Activated CD8-positive, alpha-beta memory T cell treated with anti-CD3 and anti-CD28 coated beads, Interleukin-2, amount 10 ng/mL, durations not matched to agents 7 days and 5 days (primary cell): ENCODE measurements around the gene CD48. TPM values are rescaled to one million over a fixed set of nuclear protein-coding genes. Genes with fewer than 3 reads are reported as not detected.
"Not testable (repeated sequence)": the region's sequence is repeated elsewhere in the genome, so short reads cannot be mapped to it uniquely, and the experiment has no call there.

ENCODE experiments used
- ATAC-seq: fragments of 150-1000 bp; cut with Tn5 transposase; one replicate; pipeline ENCODE4 v1.10.0; 2021; ENCODE audit warnings: moderate library complexity
- CTCF ChIA-PET: fragments of 350-600 bp; sonication (Branson Sonifier 250); formaldehyde crosslinking; loops from one replicate; lab custom pipeline; 2021; ENCODE audit warnings: antibody characterized with exemption; lab: Charles Lee
- DNase-seq: peaks from one replicate; pipeline ENCODE4 v3.0.0-alpha.2; 2020
- H3K27ac Mint-ChIP-seq: one replicate; pipeline ENCODE4 v1.8.0; 2021; ENCODE audit warnings: mild to moderate bottlenecking, mixed read lengths
- H3K27me3 Mint-ChIP-seq: one replicate; pipeline ENCODE4 v1.8.0; 2021; ENCODE audit warnings: mixed read lengths
- H3K36me3 Mint-ChIP-seq: one replicate; pipeline ENCODE4 v1.8.0; 2021; ENCODE audit warnings: mild to moderate bottlenecking, mixed read lengths
- H3K4me1 Mint-ChIP-seq: one replicate; pipeline ENCODE4 v1.8.0; 2021; ENCODE audit warnings: mixed read lengths
- H3K4me3 Mint-ChIP-seq: one replicate; pipeline ENCODE4 v1.8.0; 2021; ENCODE audit warnings: mild to moderate bottlenecking, moderate library complexity, mixed read lengths
- H3K9me3 Mint-ChIP-seq: one replicate; pipeline ENCODE4 v1.8.0; 2022; ENCODE audit warnings: low read depth, mixed read lengths
- total RNA-seq, 2 experiments: library from RNA; stranded (reverse); gene quantifications; one replicate each; pipeline ENCODE4 v1.2.3, GENCODE V29; 2021

CD48 gene
- total RNA-seq, 2 experiments from 2014 or later = 304 to 332 TPM

- Mint-ChIP-seq H3K36me3 (peaks cover 1% of the 10 kb centered on the region), H3K4me3 (no peak overlapping the region), H3K27me3 (no peaks in the 10 kb centered on the region), H3K9me3 (no peaks in the 10 kb centered on the region), H3K4me1 (peaks cover 40% of the 10 kb centered on the region), H3K27ac (no peak overlapping the region)
- ATAC-seq = no peak
- DNase-seq = no peak
- CTCF ChIA-PET = interaction anchor here (1.1 to 12.5 kb wide), 7 partner anchors 13 to 232 kb away, joined by 3 to 292 read pairs (median 8); no protein-coding TSS in a partner anchor
Observed at GRCh38 chr1:160721473-160721872, 9.9 kb upstream of the CD48 start.

- no peak for DNase-seq
- CTCF ChIA-PET = interaction anchor here (1.2 to 12.5 kb wide), 5 partner anchors 12 to 233 kb away, joined by 3 to 292 read pairs (median 84); no protein-coding TSS in a partner anchor
- no peaks in the 10 kb centered on the region for H3K27me3 Mint-ChIP-seq
- H3K9me3 Mint-ChIP-seq = no peaks in the 10 kb centered on the region
- H3K27ac Mint-ChIP-seq = no peak overlapping the region
- ATAC-seq = no peak
- H3K4me1 Mint-ChIP-seq = peaks cover 42% of the 10 kb centered on the region
- peaks cover 1% of the 10 kb centered on the region for H3K36me3 Mint-ChIP-seq
- H3K4me3 Mint-ChIP-seq = no peak overlapping the region
Observed at GRCh38 chr1:160720356-160721085, 8.9 kb upstream of the CD48 start.

- DNase-seq (no peak), ATAC-seq (no peak)
- H3K9me3 Mint-ChIP-seq = no peaks in the 10 kb centered on the region
- H3K4me1 Mint-ChIP-seq = peaks cover 41% of the 10 kb centered on the region
- CTCF ChIA-PET = no interaction called here
- H3K27ac Mint-ChIP-seq = no peak overlapping the region
- no peaks in the 10 kb centered on the region for H3K27me3 Mint-ChIP-seq
- H3K36me3 Mint-ChIP-seq = peaks cover 1% of the 10 kb centered on the region
- no peak overlapping the region for H3K4me3 Mint-ChIP-seq
Observed at GRCh38 chr1:160718210-160718609, 6.6 kb upstream of the CD48 start.

DNA sequence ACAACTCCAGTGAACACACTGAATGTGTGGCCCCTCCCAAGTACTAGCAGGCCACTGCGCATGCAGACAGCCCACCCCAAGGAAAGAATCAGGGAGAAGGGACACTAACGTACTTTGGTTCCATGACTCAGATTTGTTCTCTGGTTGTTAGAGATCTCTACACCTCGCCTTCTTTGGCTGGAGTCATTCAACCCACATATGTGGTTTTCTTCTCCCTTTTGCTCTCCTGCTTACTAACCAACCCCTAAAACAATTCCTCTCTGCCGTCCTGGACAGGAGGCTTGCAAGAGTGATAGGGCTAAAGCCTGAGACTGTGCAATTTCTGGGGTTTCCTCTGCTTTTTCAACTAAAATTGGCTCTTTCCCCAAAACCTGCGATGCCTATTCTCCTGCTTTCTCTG is 5.7 kb upstream of the CD48 start:
- Mint-ChIP-seq H3K4me3 (no peak overlapping the region), H3K4me1 (peaks cover 41% of the 10 kb centered on the region), H3K9me3 (no peaks in the 10 kb centered on the region), H3K27ac (no peak overlapping the region), H3K27me3 (no peaks in the 10 kb centered on the region), H3K36me3 (peaks cover 1% of the 10 kb centered on the region)
- no peak for ATAC-seq
- no peak for DNase-seq
- CTCF ChIA-PET = no interaction called here

- DNase-seq (no peak), ATAC-seq (no peak)
- H3K4me3 Mint-ChIP-seq = no peak overlapping the region
- no peaks in the 10 kb centered on the region for H3K36me3 Mint-ChIP-seq
- no peak overlapping the region for H3K27ac Mint-ChIP-seq
- H3K27me3 Mint-ChIP-seq = no peaks in the 10 kb centered on the region
- CTCF ChIA-PET = interaction anchor here (1.2 to 6.4 kb wide), 7 partner anchors 9 to 175 kb away, joined by 3 to 79 read pairs (median 6); no protein-coding TSS in a partner anchor
- H3K9me3 Mint-ChIP-seq = no peaks in the 10 kb centered on the region
- peaks cover 43% of the 10 kb centered on the region for H3K4me1 Mint-ChIP-seq
Observed at GRCh38 chr1:160716013-160716412, 4.4 kb upstream of the CD48 start.

- CTCF ChIA-PET = interaction anchor here (0.5 to 6.4 kb wide), 10 partner anchors 11 to 313 kb away, joined by 3 to 79 read pairs (median 4); no protein-coding TSS in a partner anchor
- not testable (repeated sequence) for DNase-seq, H3K27ac Mint-ChIP-seq, H3K4me3 Mint-ChIP-seq, H3K9me3 Mint-ChIP-seq, H3K27me3 Mint-ChIP-seq, H3K36me3 Mint-ChIP-seq, ATAC-seq
- peaks cover 38% of the 10 kb centered on the region for H3K4me1 Mint-ChIP-seq
Observed at GRCh38 chr1:160714034-160714648, 2.5 kb upstream of the CD48 start.

DNA sequence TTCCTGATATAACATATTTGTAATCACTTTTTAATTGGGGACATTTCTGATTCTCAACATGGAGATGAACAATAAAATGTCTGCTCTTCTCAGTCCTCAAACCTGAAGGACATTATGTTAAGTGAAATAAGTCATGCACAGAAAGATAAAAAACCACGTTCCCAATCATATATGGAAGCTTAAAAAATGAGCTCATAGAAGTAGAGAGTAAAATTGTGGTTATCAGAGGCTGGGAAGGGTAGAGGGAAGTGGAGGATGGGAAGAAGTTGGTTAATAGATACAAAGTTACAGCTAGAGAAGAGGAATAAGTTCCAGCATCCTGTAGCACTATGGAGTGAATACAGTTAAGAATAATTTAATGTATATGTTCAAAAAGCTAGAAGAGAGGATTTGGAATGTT is 1.5 kb upstream of the CD48 start:
- H3K27me3 Mint-ChIP-seq = no peaks in the 10 kb centered on the region
- DNase-seq (no peak), ATAC-seq (no peak)
- CTCF ChIA-PET = interaction anchor here (0.9 to 6.4 kb wide), 10 partner anchors 12 to 124 kb away, joined by 3 to 79 read pairs (median 6); partner anchors contain the start of gene SLAMF7
- no peaks in the 10 kb centered on the region for H3K36me3 Mint-ChIP-seq
- H3K9me3 Mint-ChIP-seq = no peaks in the 10 kb centered on the region
- H3K4me3 Mint-ChIP-seq = no peak overlapping the region
- H3K4me1 Mint-ChIP-seq = peaks cover 38% of the 10 kb centered on the region
- H3K27ac Mint-ChIP-seq = no peak overlapping the region

- not testable (repeated sequence) for H3K27ac Mint-ChIP-seq, H3K4me3 Mint-ChIP-seq, H3K27me3 Mint-ChIP-seq, H3K36me3 Mint-ChIP-seq, H3K9me3 Mint-ChIP-seq
- DNase-seq = peak; percentile 69
- peaks cover 35% of the 10 kb centered on the region for H3K4me1 Mint-ChIP-seq
- ATAC-seq = peak; percentile 47
- CTCF ChIA-PET = interaction anchor here (0.8 to 6.4 kb wide), 15 partner anchors 13 to 124 kb away, joined by 3 to 79 read pairs (median 5); partner anchors contain the start of gene SLAMF7
Observed at GRCh38 chr1:160712525-160713080, 981 bp upstream of the CD48 start.

GRCh38 chr1:160711276-160711601 is 383 bp downstream of the CD48 start:
- DNase-seq (no peak), ATAC-seq (no peak)
- CTCF ChIA-PET = interaction anchor here (0.7 to 6.4 kb wide), 11 partner anchors 14 to 87 kb away, joined by 3 to 79 read pairs (median 4); no protein-coding TSS in a partner anchor
- H3K9me3 Mint-ChIP-seq = no peaks in the 10 kb centered on the region
- peaks cover 4% of the 10 kb centered on the region for H3K36me3 Mint-ChIP-seq
- no peaks in the 10 kb centered on the region for H3K27me3 Mint-ChIP-seq
- H3K4me1 Mint-ChIP-seq = peaks cover 24% of the 10 kb centered on the region
- no peak overlapping the region for H3K27ac Mint-ChIP-seq
- H3K4me3 Mint-ChIP-seq = no peak overlapping the region

DNA sequence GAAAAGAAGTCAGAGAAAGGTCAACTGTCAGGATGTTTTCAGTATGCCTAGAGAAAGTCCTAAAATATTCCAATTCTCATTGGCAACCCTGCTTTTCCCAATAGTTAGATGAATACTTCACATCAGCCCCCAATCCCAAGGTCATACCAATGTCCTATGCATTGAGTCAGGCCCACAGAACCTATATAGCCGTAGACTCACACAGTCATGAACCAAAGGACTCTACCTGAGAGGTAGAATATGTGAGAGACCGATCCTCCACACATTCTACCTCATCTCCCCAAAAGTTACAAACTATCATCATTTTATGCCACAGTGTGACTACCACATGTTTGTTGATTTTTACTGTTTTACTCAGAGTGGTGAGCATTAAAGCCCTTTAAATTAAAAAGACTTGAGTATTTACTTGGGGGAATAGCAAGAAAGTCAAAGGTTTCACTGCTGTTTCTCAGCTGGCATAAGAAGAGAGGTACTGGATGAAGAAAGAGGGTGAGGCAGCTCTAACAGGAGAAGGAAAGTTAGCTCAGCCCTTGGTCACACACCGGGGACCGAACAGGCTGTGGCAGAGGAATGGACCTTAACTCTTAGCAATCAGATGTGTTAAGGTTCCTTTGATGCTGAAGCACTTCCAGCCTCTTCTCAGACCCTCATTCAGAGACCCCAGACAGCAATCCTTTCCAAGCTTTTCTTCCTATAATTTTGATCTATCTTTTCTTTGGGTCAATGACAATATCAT is 937 bp downstream of the CD48 start:
- no peak for ATAC-seq
- Mint-ChIP-seq H3K4me3 (no peak overlapping the region), H3K36me3 (peaks cover 8% of the 10 kb centered on the region), H3K4me1 (peaks cover 29% of the 10 kb centered on the region), H3K27ac (no peak overlapping the region), H3K9me3 (no peaks in the 10 kb centered on the region), H3K27me3 (no peaks in the 10 kb centered on the region)
- no peak for DNase-seq
- CTCF ChIA-PET = interaction anchor here (0.7 to 6.4 kb wide), 9 partner anchors 14 to 67 kb away, joined by 3 to 79 read pairs (median 4); no protein-coding TSS in a partner anchor

- ATAC-seq (no peak), DNase-seq (no peak)
- Mint-ChIP-seq H3K9me3 (no peaks in the 10 kb centered on the region), H3K27me3 (no peaks in the 10 kb centered on the region), H3K27ac (no peak overlapping the region), H3K4me1 (peaks cover 38% of the 10 kb centered on the region), H3K36me3 (peaks cover 18% of the 10 kb centered on the region), H3K4me3 (no peak overlapping the region)
- CTCF ChIA-PET = interaction anchor here (1.0 to 4.5 kb wide), 4 partner anchors 16 to 36 kb away, joined by 4 to 61 read pairs (median 26); no protein-coding TSS in a partner anchor
Observed at GRCh38 chr1:160709715-160710114, 1.9 kb downstream of the CD48 start.

GRCh38 chr1:160708801-160709200 is 2.8 kb downstream of the CD48 start:
- peaks cover 41% of the 10 kb centered on the region for H3K4me1 Mint-ChIP-seq
- ATAC-seq = peak; percentile 25
- H3K27me3 Mint-ChIP-seq = no peaks in the 10 kb centered on the region
- CTCF ChIA-PET = interaction anchor here (1.0 to 4.5 kb wide), 10 partner anchors 14 to 127 kb away, joined by 3 to 61 read pairs (median 10); no protein-coding TSS in a partner anchor
- H3K9me3 Mint-ChIP-seq = no peaks in the 10 kb centered on the region
- DNase-seq = peak; percentile 69
- no peak overlapping the region for H3K4me3 Mint-ChIP-seq
- peaks cover 26% of the 10 kb centered on the region for H3K36me3 Mint-ChIP-seq
- H3K27ac Mint-ChIP-seq = no peak overlapping the region
